SHP77 treated with DMSO at 0.1 percent for 48 hours (cell line): Measurements from ENCODE around the gene ZBP1.
A peak's percentile ranks its signal among the peaks of the same experiment; 100 is the strongest.

Source experiments
- DNase-seq: peaks from one replicate; lab custom pipeline; 2025; lab: John Stamatoyannopoulos, UW

Gene ZBP1

GRCh38 chr20:57658447-57658832, 38.2 kb upstream of the ZBP1 start:
- DNase-seq = no peak

GRCh38 chr20:57657535-57658446, 37.6 kb upstream of the ZBP1 start:
- peak; percentile 69 for DNase-seq

- no peak for DNase-seq
Measured at GRCh38 chr20:57656821-57657534, 36.8 kb upstream of the ZBP1 start.

GRCh38 chr20:57656252-57656820, 36.1 kb upstream of the ZBP1 start:
- no peak for DNase-seq

GRCh38 chr20:57655809-57656155, 35.6 kb upstream of the ZBP1 start:
- no peak for DNase-seq

- no peak for DNase-seq
Measured at GRCh38 chr20:57654998-57655808, 35.0 kb upstream of the ZBP1 start.

GRCh38 chr20:57654363-57654997, 34.3 kb upstream of the ZBP1 start:
- DNase-seq = peak; percentile 38

- DNase-seq = no peak
Measured at GRCh38 chr20:57653910-57654309, 33.7 kb upstream of the ZBP1 start.

- no peak for DNase-seq
Measured at GRCh38 chr20:57653546-57653900, 33.3 kb upstream of the ZBP1 start.

- DNase-seq = no peak
Measured at GRCh38 chr20:57652606-57653545, 32.6 kb upstream of the ZBP1 start.

GRCh38 chr20:57651881-57652605, 31.8 kb upstream of the ZBP1 start:
- DNase-seq = no peak

- no peak for DNase-seq
Measured at GRCh38 chr20:57650756-57651483, 30.7 kb upstream of the ZBP1 start.

- no peak for DNase-seq
Measured at GRCh38 chr20:57650266-57650665, 30.0 kb upstream of the ZBP1 start.

- DNase-seq = no peak
Measured at GRCh38 chr20:57649617-57650015, 29.4 kb upstream of the ZBP1 start.

GRCh38 chr20:57648878-57649616, 28.8 kb upstream of the ZBP1 start:
- DNase-seq = no peak

- DNase-seq = no peak
Measured at GRCh38 chr20:57647933-57648785, 27.9 kb upstream of the ZBP1 start.
